ENCODE measurements around the gene ZNF423.

The ZNF423 gene

DNA sequence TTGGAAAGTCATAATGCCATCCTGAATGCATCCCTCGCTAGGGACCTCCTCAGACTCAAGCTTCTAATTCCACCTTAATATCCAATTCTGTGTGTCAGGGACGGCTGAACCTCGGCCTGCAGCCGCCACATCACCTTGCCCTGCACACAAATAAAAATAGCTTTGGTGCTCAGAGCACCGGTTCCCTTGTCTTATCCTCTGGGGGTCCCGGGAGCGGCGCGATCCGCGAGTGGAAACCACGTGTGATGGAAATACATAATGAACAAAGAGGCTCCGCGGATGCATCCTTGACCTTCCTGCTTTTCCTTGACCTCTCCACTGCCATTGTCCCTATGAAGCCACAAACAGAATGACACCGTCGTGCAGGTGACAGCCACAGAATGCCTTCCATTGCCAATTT is 143.4 kb downstream of the ZNF423 start:
- no peak for FAIRE-seq

DNA sequence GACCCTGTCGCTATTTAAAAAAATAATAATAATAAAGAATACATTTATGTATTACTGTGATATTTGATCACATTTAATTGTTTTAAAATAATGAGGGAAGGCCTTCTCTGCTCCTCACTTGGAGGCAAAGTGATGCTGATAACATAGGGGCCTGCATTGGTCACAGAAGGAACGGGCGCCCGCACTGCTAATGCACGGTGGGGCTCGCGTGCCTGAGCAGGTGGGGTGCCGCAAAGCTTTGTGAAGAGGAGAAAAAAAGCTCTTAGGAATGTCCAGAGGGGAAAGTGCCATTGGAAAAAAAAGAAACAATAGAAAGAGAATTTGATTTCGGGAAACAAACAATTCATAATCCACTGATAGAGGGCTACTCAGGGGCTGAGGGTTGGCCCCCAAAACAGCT is 143.8 kb downstream of the ZNF423 start:
- FAIRE-seq: no peak

DNA sequence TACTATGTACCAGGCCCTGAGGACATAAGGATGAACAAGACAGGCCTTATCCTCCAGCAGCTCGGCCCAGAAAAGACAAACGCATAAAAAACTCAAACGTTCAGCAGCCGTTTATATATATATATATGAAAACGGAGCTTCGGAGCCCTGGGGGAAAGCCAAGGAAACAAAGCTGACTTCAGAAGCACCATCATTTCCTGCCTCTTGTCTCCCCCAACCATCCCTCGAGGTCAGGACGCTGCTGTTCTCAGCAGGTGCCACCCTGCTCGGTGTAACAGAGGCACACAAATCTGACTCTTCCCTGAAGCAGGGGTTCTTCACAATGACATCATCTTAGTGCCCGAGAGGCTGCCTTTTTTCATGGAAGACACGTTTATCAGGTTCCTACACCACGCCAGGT is 146.9 kb downstream of the ZNF423 start:
- FAIRE-seq: no peak

DNA sequence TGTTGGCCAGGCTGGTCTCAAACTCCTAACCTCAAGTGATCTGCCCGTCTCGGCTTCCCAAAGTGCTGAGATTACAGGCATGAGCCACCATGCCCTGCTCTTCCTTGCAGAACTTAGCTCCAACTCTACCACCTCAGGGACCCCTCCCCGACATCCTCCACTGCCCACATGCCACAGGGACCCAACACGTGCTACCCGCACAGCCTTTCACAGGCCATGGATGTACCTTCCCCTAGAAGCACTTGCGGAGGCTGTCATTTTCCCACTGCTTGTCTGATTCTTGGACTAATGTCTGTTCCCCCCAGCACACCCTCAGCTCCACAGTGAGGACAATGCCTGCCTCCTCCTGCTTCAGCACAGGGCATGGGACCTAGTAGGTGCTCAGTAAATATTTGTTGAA is 147.4 kb downstream of the ZNF423 start:
- FAIRE-seq: no peak

DNA sequence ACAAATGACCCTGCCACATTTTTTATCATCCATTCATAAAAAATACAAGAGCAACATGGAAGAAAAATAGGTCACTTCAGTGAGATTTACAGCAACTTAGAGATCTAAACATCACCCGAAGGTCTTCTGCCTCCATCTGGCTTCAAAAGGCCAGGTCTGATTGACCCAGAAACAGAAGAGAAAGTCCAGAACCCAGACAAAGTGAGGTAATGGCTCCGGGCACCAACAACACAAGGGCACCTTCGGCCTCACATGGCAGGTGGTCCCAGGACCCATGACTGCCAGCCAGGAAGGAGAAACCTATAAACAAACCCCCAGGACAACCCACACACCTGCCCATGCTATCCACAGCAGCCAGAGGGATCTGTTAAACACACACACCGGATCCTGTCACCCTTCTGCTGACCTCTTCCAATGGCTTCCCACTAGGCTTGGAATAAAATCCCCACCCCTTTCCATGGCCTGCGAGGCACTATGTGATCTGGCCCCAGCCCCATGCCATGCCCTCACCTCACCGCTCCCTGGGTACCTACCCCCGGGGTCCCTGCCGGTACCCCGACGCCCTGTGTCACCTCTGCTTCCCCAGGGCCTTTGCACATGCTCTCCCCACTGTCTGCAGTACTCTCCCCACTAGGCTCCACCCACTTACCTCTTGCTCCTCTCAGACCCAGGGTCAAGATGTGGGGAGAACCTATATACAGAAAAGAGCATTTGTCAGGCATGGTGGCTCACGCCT is 149.1 kb downstream of the ZNF423 start:
- FAIRE-seq: no peak

DNA sequence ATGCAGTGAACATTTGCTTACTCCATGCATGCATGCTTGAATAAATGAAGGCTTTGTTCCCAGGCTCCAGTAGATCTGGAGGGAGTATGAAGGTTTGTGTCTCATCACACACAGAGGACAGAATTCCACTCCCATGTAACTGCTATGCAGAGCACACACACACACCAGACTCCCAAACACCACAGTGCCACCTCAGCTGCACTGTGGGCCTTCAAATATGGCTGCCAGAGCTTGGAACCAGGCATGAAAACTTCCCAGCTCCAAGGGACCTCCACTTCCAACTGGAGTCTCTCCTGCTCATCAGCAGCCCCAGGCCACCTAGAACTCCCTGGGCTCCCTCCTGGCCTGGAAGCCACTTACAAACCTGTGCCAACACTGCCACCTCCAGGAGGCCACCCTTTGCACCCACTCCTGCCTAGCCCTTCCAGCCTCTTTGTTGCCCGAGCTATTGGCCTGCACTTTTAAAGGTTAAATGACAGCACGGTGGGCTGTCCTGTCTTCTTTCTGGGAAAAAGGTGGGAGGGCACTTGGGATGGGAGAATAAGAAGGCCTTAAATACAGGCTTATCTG is 151.2 kb downstream of the ZNF423 start:
- no peak for FAIRE-seq

DNA sequence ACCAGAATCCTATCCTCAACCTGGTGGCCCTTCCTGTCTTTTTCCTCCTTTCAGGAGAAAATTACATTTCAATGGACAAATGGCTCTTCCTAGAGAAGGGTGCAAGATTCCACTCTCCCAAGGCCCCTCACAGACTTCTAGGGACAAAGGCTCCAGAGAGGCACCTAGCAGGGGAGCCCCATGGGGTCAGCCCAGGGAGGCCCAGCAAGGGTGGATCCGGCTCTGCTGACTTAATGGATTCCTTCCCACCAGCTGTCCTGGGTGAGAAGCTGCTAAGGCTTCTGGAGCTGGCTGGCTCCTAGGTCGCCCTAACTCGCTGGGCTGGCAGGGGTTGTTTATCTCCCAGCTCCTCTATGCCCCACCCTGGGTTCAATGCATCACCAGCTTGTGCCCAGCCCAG is 152.4 kb downstream of the ZNF423 start:
- FAIRE-seq: no peak

DNA sequence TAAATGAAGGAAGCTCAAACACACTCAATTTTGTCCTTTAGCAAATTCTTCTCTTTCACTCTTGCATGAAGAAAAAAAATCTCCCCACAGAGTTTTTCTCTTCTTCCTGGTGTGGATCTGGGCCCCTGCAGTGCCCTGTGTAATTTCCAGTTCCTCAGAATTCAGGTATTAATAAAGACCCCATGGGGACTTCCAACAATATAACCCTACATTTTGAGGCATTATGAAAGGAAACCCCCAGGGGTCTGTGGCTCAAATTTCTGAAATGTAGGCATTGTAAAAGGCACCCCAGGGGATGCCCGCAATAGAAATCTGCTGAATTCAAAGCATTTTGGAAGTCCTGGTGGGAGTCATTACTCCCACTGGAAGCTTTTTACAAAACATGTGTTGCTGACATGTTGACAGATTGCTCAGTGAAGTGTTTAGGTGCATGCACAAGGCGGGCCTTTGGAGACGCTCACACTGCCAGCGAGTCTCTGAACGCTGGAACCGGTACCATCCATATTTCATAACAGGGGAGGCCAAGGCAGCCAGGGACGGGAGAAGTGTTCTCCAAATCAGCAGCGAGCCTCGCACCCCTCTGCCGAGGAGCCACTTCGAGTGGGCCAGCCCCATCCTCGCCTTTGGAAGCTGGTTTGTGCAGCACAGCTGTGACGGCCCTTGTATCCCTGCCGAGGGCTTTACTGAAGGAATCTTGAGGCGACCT is 154.0 kb downstream of the ZNF423 start:
- no peak for FAIRE-seq

DNA sequence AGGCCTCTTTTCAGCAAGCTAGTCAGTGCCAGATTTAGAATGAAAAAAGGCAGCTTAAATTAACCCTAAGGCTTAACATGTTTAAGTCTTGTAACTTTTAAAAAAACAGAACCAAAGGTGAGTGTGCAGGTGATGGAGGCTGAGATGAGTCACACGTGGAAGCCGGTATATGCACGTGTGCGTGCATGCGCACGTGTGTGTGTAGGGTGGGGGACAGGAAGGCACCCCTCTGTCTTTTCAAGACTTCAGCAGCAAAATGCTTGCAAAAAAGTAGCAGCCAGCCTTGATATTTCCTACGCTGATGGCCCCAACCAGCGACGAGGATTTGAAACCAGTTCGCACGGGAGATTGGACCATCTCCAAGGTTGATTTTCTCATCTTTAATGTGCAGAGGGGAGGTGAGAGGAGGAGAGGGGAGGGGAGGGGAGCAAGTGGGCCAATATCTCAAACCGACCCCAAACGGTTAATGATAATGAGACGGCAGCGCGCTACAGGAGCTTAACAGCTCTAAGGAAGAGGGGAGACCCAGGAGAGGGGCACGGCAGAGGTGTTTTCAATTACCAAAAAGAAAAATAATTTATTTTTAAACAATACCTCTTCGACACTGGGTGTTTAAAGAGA is 154.7 kb downstream of the ZNF423 start:
- no peak for FAIRE-seq

DNA sequence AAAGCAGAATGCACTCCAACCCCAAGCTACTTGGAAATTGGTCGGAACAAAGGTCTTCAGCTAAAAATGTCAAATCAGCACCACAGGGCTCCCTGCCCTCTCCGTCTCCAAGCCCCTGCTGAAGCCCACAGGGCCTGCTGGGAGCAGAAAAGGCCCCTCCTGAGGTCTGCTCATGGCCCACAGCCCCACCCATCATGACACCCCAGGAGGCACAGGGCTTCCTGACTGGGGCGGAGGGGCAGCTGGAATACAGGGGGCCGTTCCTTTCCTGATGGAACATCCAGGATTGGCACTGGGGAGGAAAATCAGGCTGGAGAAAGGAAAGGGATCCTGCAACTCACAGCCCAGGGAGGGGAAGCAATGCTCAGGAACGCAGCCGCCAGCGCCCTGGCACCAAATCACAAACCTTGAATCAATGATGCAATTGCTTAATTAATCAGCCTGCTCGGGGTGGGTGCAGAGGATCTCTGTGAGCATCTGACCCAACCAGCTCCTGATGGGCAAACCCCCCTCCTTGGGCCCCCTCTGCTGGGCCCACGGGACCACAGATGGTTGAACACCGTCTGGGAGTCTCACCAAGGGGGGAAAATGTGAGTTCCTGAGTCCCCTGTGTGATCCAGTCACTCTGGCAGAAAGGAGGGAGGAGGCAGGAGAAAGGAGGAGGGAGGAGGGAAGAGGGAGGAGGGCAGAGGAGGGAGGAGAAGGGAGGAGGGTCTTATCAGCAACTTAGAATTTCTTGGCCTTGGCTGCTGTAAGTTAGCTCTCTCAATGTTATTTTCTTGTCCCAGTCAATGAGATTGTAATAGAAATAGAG is 155.5 kb downstream of the ZNF423 start:
- FAIRE-seq: no peak

DNA sequence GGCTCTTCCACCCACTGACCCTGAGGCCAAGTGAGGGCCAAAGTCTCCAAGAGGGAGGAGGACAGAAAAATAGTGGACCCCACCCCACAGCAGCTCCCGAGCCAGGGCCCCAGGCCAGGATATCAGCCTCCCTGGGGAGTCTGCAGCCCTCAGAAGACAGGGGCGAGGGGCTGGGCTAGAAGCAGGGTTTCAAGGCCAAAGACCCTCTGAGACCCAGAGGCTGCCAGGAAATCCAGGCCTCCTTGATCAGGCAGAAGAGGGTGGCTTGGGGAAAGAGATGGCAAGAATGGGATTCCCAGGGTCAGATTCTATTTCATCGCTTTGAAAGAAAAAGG is 156.1 kb downstream of the ZNF423 start:
- no peak for FAIRE-seq

DNA sequence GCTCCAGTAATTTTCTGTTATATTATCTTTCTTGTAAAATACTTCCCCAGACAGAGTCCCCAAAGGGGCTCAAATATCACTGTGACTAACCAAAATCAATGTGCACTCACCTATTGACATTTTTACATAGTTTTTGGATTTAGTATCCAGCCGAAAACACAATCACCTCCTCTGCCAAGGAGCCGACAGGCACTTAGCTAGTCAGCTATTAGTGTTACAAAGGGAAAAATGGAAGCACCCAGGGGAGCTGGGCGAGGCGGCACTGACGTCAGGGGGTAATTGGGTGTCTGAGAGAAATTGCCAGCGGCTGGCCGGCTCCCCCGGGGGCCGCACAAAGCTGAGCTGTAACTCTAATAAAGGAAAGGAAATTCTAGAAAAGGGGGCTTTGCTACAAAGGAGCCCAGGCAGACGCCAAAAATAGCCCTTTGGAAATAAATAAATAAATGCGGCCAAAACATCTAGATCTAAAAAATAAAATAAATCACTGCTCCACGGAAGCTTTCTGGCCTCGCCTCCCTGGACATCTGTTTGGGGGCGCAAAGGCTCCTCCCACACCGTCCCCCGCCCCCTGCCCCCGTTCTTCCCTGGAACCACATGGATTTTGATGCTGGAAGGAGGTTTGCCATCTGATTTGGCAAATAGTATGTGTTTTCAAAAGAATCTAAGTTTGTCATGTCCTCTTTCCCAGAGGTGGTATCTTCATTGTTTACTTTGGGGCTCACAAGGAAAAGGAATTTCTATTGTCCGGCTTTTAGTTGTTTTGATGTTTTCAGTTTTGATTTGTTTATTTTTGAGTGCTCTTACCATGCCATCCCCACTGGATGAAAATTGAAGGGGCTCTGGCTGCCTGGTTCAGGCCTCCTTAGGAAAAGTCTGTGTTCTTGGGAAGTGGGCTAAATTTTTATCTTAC is 156.7 kb downstream of the ZNF423 start:
- no peak for FAIRE-seq

DNA sequence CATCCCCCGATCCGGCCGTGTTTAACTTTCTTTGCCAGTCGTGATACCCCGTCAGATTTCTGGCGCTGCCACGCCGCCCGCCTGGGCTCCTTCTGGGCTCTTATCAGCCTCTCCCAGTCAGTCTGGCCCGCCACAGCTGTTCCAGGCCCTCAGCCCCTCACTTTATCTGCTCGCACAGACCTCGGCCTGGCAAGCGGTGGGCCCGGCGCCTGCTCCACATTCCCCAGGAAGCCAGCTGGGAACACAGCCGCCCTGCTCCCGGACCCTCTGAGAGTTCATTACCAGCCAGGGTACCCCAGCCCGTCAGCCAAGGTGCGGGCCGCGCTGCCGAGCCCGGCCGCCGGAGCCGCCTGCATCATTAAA is 157.5 kb downstream of the ZNF423 start:
- no peak for FAIRE-seq

DNA sequence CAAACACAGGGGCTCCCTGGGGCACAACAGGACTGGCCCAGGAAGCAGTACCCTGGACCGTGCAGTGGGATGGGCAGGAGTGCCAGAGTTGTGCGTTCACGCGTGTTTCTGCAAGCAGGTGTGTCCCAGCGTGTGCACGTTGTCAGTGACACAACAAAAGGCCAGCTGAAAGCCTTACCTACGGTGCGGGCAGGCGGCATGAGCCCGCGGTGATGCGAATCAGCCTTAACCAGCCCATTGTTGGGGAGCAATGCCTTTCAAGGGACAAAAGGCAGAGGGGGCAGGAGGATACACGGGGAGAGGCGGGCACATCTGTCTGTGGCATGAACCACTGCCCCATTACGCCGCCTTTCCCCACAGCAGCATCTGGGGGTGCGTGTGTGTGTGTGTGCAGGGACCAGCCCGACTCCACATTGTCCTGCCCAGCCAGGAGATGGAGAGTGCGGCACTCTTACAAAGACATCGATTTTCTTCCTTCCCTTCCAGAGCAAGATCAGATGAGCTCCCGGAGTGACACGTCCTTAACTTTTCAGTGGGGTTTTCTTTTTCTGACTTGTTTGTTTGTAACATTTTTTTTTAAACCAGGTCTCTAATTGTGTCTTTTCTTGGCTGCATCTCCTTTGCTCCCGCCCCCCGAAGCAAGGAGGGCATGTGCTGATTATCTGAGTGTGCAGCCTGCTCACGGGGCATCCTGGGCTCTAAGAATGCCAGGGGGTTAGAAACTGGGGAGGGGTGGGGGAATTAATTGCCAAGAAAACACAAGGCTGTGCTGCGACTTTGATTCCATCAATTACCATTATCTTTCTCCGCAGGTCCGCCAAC is 158.1 kb downstream of the ZNF423 start:
- FAIRE-seq: no peak

DNA sequence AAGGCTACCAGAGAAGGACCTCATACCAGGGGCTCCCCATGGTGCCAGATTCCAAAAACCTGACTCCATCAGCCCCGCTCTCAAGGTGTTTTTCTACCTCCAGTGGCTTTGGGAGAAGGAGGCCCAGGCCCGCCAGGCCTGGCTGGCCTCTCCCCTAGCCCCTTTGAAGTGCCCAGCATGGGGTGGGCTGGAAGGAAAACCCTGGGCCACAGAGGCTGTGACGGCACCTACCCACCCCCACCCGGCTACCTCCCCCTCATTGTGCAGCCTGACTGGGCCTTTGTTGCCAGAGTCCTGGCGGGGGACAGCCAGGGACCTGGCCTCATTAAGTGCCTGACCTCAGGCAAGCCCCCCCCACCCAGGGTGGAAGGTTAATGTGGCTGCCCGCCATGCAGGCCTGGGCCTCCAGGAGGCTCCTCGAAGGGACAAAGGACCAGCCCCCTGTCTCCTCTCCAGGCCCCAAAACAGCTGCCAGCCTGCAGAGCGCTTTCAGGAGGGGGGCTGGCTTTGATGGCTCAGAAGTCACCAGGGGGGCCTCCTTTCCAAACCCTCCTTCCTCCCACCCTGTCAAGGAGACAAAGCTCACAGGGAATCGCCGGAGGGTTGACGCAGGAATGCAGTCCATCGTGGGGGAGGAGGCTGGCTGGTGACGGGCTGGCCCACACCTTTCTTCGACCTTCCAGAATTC is 159.4 kb downstream of the ZNF423 start:
- no peak for FAIRE-seq

DNA sequence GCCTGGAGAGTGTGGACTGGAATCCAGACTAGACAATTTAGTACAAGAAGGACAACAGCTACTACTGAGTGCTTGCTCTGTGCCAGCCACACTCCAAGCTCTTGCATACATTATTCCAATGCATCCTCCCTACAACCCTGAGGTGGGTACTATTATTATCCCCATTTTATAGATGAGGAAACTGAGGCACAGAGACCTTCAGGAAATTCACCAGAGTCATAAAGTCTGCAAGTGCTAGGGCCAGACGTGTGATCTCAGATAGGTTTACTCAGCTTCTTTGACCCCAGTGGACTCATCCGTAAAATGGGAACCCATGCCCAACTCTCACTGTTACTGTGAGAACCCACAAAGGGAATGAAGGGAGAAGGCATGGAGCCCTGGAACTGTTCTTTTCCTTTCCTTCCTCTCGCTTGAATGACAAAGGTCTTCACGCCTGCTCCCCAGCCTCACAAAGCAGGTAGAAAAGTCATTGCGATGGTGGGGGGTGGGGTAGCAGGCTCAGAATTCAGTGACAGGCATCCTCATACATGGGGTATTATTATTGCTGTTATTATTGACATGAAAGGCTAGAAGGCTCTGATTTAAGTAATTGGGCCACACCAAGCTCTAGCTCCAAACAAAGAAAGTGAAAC is 160.0 kb downstream of the ZNF423 start:
- FAIRE-seq: no peak

DNA sequence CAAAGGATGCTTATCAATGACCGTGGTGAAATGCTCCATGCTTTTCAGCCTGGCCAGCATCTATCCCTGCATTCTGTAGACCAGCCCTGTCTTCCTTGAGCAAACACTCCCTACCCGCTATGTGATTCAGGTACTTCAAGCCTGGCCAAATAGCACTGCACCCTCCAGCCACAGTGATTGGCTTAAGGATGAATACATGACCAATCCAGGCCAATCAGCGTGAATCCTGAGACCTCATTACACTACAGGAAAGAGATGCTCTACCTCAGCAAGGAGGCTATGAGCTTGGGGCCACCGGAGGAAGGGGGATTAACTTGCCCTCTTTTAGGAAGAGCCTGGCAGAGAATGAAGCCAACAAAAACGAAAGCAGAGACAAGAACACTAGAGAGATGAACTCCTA is 162.5 kb downstream of the ZNF423 start:
- FAIRE-seq: no peak

DNA sequence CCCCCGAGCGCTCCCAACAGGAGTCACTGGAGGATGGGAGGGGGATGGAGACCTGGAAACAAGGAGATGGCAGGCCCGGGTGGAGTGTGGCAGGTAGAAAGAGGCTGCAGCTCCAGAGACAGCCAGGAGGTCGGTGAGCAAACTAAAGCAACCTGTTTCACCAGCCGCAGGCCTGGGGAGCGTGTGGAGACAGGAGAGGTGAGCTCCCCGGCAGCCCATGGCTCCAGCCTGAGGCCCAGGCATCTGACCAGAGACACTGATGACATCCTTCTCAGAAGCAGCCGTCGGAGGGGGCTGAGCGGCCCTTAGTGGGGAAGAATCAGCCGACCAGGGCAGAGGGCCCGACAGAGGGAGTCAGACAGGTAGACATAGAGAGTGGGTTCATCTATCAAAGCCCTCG is 165.1 kb downstream of the ZNF423 start:
- no peak for FAIRE-seq

DNA sequence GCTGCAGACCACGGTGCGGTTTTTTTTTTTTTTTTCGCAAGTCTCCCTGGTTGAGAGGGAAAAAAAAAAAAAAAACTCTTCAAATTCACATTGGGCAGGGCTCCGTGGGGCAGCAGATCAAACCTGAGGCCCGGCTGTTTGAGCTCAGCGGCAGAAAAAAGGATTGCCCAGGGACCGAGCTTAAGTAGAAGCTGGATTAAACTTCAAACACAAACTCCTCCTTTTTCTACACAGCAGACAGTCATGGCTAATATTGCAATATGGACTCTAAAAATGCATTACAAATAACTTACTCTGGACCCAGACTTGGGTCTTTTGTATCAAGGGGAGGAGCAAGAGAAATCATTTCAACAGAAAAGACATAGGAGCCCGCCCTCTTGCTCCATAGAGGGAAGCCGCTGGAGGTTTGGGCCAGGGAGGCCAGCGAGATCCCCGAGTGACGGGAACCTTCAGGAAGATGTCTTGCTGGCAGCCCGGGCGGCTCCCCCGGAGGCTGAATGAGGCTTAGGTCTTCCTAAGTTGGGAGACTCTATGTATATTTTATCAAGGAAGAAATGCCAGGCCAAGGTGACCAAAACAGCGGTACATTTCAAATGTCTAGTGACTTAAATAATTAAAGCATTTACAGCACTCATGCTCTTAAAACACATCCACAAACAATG is 167.7 kb downstream of the ZNF423 start:
- no peak for FAIRE-seq
